ENCODE results near the gene EFNA5. TPM values are rescaled to one million over a fixed set of nuclear protein-coding genes. Genes with fewer than 3 reads are reported as not detected.

Gene EFNA5
- total and polyA plus RNA-seq, 2 of the 8 experiments (the other 6 are each of a cell fraction or from before 2014, with no cell fraction given) = 9.6 to 21.8 TPM

DNA sequence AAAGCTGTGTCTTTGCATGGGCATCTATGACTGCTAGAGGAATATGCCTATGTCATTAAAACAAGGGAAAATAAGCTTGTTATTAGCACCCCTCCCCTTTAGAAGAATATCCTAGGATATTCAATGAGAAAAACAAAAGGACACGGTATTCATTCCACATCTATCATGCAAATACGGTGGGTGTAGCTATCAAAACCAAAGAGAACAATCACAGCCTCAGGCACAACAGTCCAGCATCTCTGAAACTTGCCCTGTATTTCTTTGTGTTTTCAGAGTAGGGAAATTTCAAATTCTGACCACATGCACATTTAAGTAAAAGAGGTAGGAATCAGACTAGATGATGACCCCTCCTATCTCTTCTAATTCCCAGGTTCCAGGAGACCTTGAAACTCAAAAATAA, 209.9 kb downstream of the EFNA5 start (continued):
- TF ChIP-seq FOSL1 (IDR thresholded peaks at IDR 0.05; ENCODE audit: insufficient read depth, low read depth, low read length) = no peak

Data from H1 (cell line).